ENCODE data around the gene CYP2S1. TPM values are rescaled to one million over a fixed set of nuclear protein-coding genes. Genes with fewer than 3 reads are reported as not detected.

CYP2S1 gene
- 1.8 and 5.7 TPM in 2 replicates for total RNA-seq

GRCh38 chr19:41192574-41193429, at the start of gene CYP2S1:
Gene CYP2S1, plus strand, starts transcription at chr19:41193219. Its CDS starts 46 bp downstream, at chr19:41193265.

GRCh38 chr19:41218615-41219507, 25.8 kb downstream of the CYP2S1 start, which contains the start of gene AXL:
Gene AXL, plus strand, starts transcription at chr19:41219223. Its CDS starts 170 bp downstream, at chr19:41219393.

Other genes with a start within 250 kb of the CYP2S1 start
- not detected in 2 replicates for gene CYP2B6, start 201.9 kb upstream of the CYP2S1 start, total RNA-seq
- not detected in 2 replicates for gene CYP2A13, start 104.8 kb upstream of the CYP2S1 start, total RNA-seq
- gene CYP2F1, start 78.8 kb upstream of the CYP2S1 start, total RNA-seq = not detected in 2 replicates
- 369 and 387 TPM in 2 replicates for gene AXL, start 26.0 kb downstream of the CYP2S1 start, total RNA-seq
- gene HNRNPUL1, start 71.2 kb downstream of the CYP2S1 start, total RNA-seq = 87.2 and 118 TPM in 2 replicates
- gene CCDC97, start 117.0 kb downstream of the CYP2S1 start, total RNA-seq = 9.3 and 13.2 TPM in 2 replicates
- 12.1 and 15.7 TPM in 2 replicates for gene TGFB1, start 160.7 kb downstream of the CYP2S1 start, total RNA-seq
- 2.8 and 4.2 TPM in 2 replicates for gene B9D2, start 170.9 kb downstream of the CYP2S1 start, total RNA-seq
- gene TMEM91, start 183.3 kb downstream of the CYP2S1 start, total RNA-seq = 4.4 and 10.9 TPM in 2 replicates
- 8.9 and 13.7 TPM in 2 replicates for gene EXOSC5, start 204.1 kb downstream of the CYP2S1 start, total RNA-seq
- gene BCKDHA, start 204.6 kb downstream of the CYP2S1 start, total RNA-seq = 43.8 and 48.1 TPM in 2 replicates
- 3.5 and 4.5 TPM in 2 replicates for gene B3GNT8, start 234.2 kb downstream of the CYP2S1 start, total RNA-seq
- gene DMAC2, start 246.7 kb downstream of the CYP2S1 start, total RNA-seq = 44.0 and 46.1 TPM in 2 replicates
- not detected in 2 replicates for gene ERICH4, start 249.9 kb downstream of the CYP2S1 start, total RNA-seq

Measured in smooth muscle cell of trachea (primary cell).